Measurements from ENCODE around the gene GMPS. TPM values are rescaled to one million over a fixed set of nuclear protein-coding genes. Genes with fewer than 3 reads are reported as not detected.
"Not testable (repeated sequence)": the region's sequence is repeated elsewhere in the genome, so short reads cannot be mapped to it uniquely, and the experiment has no call there.

Gene GMPS
- total RNA-seq, 1 donor from 2014 or later = 41.7 TPM

DNA sequence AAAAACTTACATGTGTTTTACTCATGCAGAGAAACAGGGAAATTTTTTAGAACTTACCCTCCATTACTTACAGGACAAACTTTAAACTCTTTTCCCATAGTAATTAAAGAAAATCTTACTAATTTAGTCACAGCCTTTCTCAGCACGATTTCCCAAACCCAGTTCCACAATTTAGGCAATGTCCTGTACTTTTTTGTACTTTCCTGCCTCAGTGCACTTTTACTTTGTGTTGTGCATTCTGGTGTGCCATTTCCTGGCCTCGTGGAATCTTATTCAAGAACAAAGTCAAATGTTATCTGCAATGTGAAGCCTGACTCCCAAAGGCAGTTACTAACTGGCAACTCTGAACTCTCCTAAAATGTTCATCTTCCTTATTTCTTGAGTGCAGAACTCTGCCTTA, 18.1 kb upstream of the GMPS start:
- Histone ChIP-seq H3K27me3 (ENCODE audit: control insufficient read depth, insufficient read depth, low read length) (no peaks in the 10 kb centered on the region), H3K36me3 (ENCODE audit: control insufficient read depth, insufficient read depth, low read length) (no peaks in the 10 kb centered on the region), H3K4me3 (ENCODE audit: low read depth, low read length) (peak overlapping the region; percentile 51)
- no peak for DNase-seq (ENCODE audit: low read depth)
- TF ChIP-seq, protein P1, sequence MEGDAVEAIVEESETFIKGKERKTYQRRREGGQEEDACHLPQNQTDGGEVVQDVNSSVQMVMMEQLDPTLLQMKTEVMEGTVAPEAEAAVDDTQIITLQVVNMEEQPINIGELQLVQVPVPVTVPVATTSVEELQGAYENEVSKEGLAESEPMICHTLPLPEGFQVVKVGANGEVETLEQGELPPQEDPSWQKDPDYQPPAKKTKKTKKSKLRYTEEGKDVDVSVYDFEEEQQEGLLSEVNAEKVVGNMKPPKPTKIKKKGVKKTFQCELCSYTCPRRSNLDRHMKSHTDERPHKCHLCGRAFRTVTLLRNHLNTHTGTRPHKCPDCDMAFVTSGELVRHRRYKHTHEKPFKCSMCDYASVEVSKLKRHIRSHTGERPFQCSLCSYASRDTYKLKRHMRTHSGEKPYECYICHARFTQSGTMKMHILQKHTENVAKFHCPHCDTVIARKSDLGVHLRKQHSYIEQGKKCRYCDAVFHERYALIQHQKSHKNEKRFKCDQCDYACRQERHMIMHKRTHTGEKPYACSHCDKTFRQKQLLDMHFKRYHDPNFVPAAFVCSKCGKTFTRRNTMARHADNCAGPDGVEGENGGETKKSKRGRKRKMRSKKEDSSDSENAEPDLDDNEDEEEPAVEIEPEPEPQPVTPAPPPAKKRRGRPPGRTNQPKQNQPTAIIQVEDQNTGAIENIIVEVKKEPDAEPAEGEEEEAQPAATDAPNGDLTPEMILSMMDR (IDR thresholded peaks at IDR 0.05; ENCODE audit: insufficient read depth, low read length, poor library complexity, severe bottlenecking) = no peak

DNA sequence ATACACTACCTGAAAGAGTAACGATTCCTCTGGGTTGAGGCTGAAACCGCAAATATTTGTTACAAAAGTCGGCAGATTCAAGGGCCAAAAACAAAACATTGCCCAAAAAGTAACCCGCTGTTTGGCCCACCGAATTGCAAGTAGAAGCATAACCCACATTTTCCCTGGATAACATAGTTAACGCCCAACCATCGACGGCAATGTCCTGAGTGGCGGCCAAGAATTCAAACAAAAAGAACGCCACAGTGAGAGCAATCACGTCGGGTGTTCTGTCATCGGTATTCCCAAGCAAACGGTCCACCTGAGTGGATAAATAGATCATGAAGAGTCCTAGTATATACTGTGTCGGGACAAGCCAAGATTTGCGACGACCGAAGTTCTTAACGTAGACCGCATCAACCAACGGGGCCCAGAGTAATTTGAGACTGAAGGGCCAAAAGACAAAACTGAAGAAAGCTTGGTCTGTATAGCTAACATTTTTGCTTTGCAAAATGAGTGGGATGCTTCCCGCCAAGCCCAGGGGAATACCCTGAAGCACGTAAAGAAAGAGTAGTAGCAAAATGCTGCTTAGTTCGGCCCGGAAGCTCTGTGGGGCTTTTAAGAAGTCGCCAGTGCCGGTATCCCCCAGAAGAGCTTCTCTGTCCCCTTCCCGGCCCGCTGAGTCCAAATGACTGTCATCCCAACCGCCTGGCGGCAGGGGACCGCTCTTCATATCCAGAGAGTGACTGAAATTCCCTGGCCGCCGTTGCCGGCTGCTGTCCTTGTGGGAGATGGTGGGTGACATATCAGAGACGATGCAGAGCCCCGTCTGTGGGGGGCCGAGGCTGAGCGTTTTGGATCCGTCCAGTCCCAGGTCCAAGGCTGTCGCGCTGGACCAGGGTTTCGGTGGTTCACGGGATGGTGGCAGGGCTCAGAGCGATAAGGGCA, 17.0 kb upstream of the GMPS start:
- Histone ChIP-seq H3K4me3 (ENCODE audit: low read depth, low read length) (peak overlapping the region; percentile 51), H3K36me3 (ENCODE audit: control insufficient read depth, insufficient read depth, low read length) (no peaks in the 10 kb centered on the region), H3K27me3 (ENCODE audit: control insufficient read depth, insufficient read depth, low read length) (no peaks in the 10 kb centered on the region)
- no peak for DNase-seq (ENCODE audit: low read depth)
- TF ChIP-seq, protein P1 (IDR thresholded peaks at IDR 0.05; ENCODE audit: insufficient read depth, low read length, poor library complexity, severe bottlenecking) = no peak

DNA sequence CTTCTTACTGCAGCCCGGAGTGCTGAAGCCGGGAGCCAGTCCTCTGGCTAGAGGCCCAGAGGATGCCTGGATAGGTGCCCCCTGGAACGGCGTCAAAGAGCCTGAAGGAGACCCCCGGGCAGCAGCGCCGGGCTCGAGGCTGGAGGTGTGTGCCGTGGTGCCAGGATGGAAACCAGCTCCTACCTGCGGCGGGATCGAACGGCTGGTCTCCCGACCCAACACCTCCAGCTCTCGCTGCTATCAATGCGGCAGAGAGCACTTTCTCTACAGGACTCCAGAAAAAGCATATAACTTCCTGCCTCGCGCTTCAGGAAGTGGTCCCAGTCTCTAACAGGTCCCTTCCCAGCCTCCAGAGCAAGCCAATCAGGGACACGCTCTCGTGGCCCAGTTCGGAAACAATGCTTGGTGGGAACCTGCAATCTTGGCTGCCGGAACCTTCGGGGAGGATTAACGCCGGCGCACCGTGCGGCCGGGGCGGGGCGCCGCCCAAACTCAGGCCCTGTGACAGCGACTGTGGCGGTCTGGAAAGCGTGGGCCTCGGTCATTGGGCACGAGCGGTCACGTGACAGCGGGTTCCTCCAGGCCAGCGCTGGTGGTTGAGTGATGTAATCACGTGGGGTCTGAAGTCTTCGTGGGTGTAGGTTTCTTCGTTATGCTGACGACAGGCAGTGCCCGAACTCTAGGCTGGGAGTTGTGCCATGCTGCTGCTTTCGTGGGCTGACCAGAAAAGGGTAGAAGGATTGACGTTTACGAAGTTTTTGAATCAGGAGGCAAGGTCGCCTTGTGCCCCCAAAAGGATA, 16.1 kb upstream of the GMPS start, which contains the start of gene SLC33A1:
Gene SLC33A1 (minus strand): TSS at position 287 of the 800 bp plus-strand sequence. CDS start 430 bp downstream, outside the sequence.
- H3K27me3 ChIP-seq (ENCODE audit: control insufficient read depth, insufficient read depth, low read length) = no peaks in the 10 kb centered on the region
- no peaks in the 10 kb centered on the region for H3K36me3 ChIP-seq (ENCODE audit: control insufficient read depth, insufficient read depth, low read length)
- DNase-seq (ENCODE audit: low read depth) = peak; percentile 95
- peak within 1 kb of the TSS; percentile 51 for H3K4me3 ChIP-seq (ENCODE audit: low read depth, low read length)
- TF ChIP-seq, protein P1 (IDR thresholded peaks at IDR 0.05; ENCODE audit: insufficient read depth, low read length, poor library complexity, severe bottlenecking) = no peak

DNA sequence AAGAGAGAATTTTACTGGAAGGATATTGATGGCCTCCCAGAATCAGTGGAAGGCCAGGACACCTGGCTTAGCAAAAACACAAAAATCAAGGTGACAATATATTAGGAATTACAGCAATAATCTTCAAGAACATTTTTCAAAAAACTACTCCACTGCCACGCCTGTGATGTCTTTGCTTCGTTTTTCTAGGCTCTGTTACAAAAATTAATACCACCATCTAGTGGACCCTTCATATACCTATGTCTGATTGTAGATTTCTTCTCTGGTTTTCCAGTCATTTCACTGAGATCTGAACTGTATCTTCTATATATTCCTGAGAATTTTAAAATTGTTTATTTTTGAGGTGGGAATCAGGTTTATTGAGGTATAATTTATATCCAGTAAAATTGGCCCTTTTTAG, 10.6 kb upstream of the GMPS start:
- DNase-seq (ENCODE audit: low read depth) = no peak
- H3K27me3 ChIP-seq (ENCODE audit: control insufficient read depth, insufficient read depth, low read length) = no peaks in the 10 kb centered on the region
- TF ChIP-seq, protein P1 (IDR thresholded peaks at IDR 0.05; ENCODE audit: insufficient read depth, low read length, poor library complexity, severe bottlenecking) = peak; percentile 8
- no peaks in the 10 kb centered on the region for H3K36me3 ChIP-seq (ENCODE audit: control insufficient read depth, insufficient read depth, low read length)
- H3K4me3 ChIP-seq (ENCODE audit: low read depth, low read length) = no peak overlapping the region

DNA sequence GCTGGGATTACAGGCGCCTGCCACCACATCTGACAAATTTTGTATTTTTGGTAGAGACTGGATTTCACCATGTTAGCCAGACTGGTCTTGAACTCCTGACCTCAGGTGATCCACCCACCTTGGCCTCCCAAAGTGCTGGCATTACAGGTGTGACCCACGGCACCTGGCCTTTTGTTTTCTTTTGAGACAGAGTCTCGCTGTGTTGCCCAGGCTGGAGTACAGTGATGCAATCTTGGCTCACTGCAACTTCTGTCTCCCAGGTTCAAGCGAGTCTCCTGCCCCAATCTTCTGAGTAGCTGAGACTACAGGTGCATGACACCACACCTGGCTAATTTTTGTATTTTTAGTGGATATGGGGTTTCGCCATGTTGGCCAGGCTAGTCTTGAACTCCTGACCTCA, 10.0 kb upstream of the GMPS start:
- H3K36me3 ChIP-seq (ENCODE audit: control insufficient read depth, insufficient read depth, low read length); DNase-seq (ENCODE audit: low read depth); H3K4me3 ChIP-seq (ENCODE audit: low read depth, low read length); H3K27me3 ChIP-seq (ENCODE audit: control insufficient read depth, insufficient read depth, low read length): not testable (repeated sequence)
